Left kidney (tissue), 2 donors: ENCODE results near the gene IQCE. TPM values are rescaled to one million over a fixed set of nuclear protein-coding genes. Genes with fewer than 3 reads are reported as not detected.

Experiments
- DNase-seq: peaks from one replicate; pipeline ENCODE4 v3.0.0-alpha.2; 2013
- polyA plus RNA-seq: library from polyadenylated mRNA; unstranded; fragments of 120-200 nt; gene quantifications from one replicate; pipeline ENCODE4 v1.2.1, GENCODE V29; 2013; ENCODE audit not compliant: insufficient read length

IQCE gene
- polyA plus RNA-seq, 1 donor: 26.5 TPM

- no peak for DNase-seq
These were observed 88.1 kb downstream of the IQCE start for GRCh38 chr7:2646680-2647571.

DNA sequence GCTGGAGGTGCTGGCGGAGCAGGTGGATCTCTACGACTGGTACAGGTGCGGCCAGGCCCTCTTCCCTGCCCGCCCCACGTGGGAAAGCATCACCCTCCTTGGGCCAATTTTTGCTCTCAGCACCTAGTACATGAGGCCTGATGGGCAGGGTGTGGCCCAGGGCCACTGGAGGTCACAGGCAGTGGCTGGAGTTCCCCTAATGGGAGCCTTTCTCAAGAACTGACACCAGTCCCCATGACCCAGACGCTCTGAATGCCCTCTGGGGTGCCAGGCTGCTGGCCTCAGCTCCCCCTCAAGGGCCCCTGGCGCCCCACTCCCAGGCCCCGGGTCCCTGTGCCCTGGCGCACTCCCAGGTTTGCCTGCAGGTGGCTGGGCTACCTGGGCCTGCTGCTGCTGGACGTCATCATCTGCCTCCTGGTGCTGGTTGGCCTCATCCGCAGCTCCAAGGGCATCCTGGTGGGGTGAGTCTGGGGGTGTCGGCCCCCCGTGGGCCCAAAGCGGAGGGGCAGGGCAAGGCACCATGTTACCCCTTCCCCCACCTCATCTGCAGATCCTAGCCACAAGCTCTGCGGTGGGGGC lies 88.9 kb downstream of the IQCE start:
- DNase-seq: no peak

- DNase-seq: no peak
These were observed 90.5 kb downstream of the IQCE start for GRCh38 chr7:2649139-2649838.

DNA sequence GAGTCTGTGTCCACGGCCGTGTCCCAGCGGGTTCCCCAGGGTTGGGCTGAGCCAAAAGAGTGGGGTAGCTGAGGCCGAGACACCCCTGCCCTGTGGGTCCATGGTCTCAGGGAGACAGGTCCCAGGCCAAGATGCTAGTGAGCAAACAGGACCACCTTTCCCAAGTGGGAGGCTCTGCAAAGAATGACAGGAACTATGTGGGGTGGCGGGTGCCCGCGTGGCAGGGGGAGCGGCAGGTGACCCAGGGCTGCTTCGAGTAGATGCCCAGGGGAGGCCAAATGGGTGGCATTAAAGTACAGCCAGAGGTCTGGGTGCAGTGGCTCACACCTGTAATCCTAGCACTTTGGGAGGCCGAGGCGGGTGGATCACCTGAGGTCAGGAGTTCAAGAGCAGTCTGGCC lies 91.2 kb downstream of the IQCE start:
- DNase-seq: no peak

GRCh38 chr7:2650451-2650850 lies 91.7 kb downstream of the IQCE start:
- no peak for DNase-seq

GRCh38 chr7:2651336-2651735 lies 92.6 kb downstream of the IQCE start:
- DNase-seq: no peak

DNA sequence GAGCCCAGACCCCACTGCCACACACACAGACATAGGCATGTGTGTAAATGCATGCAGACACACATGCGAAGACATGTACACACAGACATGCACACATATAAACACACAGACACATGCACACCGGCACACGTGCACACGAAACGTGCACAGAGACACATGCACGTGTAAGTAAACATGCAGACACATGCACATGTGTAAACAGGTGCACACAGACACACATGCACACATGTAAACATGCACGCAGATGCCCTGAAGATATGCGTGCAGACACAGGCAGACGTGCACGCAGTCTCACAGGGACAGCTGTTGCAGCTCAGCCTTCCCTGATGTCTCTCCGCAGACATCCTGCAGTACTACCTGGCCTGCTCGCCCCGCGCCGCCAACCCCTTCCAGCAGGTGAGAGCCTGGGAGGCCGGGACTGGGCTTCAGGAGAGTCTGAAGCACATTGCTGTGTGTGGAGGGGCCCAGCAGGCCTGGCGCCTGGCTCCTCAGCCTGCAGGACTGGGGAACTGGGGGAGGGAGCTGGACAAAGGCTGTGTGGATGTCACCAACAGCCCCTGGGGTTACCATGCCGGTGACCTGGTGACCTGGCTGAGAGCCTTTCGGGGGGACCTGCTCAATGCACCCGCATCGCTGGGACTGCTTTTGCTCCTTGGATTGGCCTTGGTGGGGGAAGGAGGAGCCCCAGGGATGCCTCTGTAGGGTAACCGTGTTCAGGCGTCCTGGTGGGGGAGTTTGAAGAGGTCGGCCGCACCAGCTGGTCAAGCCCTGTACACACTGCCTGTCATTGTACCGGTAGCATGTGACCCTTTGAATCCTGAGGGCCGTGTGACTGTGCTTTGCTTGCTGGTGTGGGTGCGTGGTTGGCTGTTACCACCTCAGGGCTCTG lies 93.3 kb downstream of the IQCE start:
- no peak for DNase-seq

DNA sequence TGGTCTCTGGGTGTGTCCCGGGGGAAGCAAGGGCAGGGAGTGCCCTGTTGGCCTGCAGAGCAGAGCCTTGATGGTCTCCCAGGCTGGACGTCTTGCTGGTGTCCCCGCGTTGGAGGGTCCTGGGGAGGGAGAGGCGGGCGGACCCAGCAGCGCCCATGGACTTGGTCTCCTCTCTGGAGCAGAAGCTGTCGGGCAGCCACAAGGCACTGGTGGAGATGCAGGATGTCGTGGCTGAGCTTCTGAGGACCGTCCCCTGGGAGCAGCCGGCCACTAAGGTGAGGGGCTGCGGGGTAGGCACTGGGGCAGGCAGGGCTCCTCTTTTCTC lies 93.9 kb downstream of the IQCE start:
- no peak for DNase-seq

GRCh38 chr7:2654059-2654458 lies 95.3 kb downstream of the IQCE start:
- DNase-seq: no peak

DNA sequence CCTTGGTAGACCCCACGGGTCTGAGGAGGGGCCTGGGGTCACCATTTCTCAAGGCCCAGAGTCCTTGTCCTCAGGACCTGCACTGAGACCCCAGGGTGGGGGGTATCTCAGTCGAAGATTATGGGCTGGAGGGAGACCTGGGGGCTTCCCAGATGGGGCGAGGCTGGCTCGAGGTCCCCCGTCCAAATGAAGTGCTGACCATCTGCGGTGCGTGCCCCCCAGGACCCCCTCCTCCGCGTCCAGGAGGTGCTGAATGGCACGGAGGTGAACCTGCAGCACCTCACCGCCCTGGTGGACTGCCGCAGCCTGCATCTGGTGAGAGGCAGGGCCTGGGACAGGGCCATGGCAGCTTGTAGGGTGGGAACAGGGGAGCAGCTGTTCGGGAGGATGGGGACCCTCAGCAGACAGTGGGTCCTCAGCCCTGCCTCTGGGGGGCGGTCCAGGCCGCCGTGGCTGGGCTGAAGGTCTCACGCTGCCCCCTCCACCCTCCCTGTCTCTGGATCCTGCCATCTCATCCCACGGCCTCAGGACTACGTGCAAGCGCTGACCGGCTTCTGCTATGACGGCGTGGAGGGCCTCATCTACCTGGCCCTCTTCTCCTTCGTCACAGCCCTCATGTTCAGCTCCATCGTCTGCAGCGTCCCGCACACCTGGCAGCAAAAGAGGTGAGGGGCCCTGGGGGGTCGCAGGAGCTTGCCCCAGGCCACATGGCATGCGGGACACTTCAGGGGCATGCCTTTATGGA lies 97.3 kb downstream of the IQCE start:
- DNase-seq: no peak

- DNase-seq: no peak
These were observed 98.4 kb downstream of the IQCE start for GRCh38 chr7:2657208-2657607.

DNA sequence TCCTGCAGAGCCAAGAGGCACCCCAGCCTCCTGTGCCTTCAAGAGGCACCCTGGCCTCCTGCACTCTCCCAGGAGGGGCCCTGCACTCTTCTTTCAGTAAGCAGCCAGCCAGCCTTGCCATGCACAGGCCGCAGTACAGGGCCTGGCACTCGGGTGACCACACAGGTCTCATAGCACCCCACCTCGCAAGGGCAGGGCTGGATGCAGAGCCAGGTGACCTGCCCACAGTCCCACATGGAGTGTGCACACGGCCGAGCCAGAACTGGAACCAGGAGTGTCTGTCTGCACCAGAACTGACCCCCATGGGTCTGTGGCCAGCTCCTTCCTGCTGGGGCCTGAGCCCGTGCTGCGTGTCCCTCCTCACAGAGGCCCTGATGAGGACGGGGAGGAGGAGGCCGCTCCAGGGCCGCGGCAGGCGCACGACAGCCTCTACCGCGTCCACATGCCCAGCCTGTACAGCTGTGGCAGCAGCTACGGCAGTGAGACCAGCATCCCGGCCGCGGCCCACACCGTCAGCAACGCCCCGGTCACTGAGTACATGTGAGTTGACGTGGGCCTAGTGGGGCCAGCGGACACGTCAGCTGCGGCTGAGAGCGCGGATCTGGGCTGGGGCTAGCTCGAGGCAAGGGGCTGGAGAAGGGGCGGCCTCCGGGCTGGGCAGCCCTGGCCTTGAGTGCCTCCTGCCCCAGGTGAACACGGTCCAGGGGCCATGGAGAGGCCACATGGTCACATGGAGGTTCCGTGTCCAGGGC lies 99.3 kb downstream of the IQCE start:
- no peak for DNase-seq

DNA sequence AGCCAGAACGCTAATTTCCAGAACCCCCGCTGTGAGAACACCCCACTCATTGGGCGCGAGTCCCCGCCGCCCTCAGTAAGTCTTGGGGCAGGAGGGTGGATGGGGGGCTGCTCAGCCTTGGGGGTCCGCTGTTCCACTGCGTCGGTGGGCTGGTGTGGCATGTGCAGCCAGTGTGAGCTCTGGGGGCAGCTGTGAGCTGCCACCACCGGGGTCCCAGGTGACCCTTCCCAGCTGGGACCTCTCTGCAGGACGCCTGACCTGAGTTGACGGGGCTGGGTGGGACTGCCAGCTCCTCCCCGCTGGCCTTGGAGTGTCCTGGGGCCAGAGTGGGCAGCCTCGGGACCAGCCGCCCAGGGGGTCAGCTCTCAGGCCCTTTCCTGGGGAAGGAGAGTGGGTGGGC lies 100.2 kb downstream of the IQCE start:
- no peak for DNase-seq

DNA sequence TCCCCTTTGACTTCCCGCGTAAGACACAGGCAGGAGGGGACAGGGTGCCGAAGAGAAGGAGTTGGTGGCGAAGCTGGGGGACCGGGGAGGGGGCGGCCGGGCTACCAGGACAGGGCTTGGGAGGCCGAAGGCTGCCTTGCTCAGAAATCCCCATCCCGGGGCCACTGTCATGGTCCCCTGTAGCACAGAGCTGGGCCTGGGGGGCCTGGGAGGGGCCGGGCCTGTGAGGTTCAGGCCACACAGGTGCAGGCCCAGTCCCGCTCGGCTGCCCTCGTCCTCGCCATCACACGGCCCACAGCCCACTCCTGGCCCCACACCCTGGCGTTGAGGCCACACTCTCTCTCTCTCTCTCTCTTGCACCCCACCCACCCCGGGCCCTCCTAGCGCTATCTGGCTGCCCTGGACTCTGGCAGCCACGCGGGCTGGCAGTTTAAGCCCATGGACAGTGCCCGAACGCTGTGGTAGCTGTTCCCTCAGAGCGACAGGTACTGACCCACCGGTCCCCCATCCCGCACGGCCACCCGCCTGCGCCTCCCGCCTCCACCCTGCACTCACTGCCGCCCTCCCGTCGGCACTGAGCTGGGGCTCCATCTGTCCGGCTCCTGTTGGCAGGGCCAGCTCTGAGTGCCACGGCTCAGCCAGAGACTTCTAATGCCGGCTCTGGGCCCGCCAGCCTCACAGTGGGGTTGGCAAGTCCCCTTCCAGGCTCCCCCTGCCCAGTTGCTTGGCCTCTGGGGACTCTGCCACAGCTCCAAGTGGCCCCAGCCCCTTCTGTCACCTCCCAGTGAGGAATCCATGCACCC lies 101.0 kb downstream of the IQCE start:
- no peak for DNase-seq

DNA sequence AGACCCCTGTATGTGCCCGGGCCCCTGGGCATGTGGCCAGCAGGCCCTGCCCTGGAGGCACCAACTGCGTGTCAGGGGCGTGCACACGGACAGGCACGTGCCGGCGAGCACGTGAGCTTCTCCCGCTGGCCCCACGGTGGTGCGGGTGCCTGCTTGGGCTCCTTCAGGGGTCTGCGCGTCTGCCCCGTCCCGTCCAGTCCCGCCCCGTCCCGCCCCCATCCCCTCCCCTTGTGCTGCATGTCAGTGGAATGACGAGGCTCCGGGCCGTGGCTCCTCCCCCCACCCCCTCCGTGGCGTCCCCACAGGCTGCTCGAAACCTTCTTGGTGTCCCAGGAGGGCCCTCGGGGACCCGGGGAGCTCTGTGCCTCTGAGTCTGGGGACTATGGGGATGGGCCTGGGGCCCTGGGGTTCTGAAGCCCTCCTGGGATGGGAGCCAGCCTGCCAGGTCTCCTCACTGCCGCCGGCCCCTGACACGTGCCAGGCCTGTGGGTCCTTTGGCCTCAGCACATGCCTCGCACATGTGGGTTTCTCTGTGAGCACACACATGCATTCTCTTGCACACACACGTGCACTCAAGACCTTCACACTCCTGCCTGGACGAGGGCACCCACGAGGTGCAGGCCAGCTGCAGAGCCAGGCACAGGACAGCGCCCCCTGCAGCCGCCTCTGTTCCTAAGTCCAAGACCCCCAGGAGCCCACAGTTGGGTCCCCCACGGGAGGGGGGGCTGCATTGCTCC lies 101.7 kb downstream of the IQCE start:
- DNase-seq: no peak

DNA sequence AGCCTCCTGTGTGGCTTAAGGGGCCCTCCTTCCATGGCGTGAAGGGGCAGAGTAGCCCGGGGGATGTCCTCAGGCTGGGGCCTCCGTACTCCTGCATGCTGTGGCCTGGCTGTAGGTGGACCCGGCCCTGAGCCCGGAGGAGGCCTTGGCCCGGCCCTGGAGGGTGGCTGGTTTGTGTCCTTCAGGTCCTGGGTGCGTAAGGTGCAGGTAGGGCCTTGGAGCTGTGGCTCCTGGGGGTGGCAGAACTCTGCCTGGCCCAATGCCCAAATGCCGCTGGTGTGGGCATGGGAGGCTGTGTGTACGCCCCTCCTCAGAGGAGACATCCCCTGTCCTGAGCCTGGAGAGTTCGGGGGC lies 102.3 kb downstream of the IQCE start:
- no peak for DNase-seq

- DNase-seq: no peak
These were observed 103.0 kb downstream of the IQCE start for GRCh38 chr7:2661602-2662272.

- DNase-seq: no peak
These were observed 103.7 kb downstream of the IQCE start for GRCh38 chr7:2662273-2663120.
